B cell (primary cell): ENCODE results near the gene TBX10. TPM values are rescaled to one million over a fixed set of nuclear protein-coding genes. Genes with fewer than 3 reads are reported as not detected.

Experiments used
- ATAC-seq: fragments of 200-7000 bp; cut with Tn5 transposase; one replicate; pipeline ENCODE4 v1.10.0; 2021; ENCODE audit warnings: low read depth, mild to moderate bottlenecking, moderate number of reproducible peaks, moderate library complexity
- CTCF ChIA-PET: fragments of 350-600 bp; sonication (Branson Sonifier 250); formaldehyde crosslinking; loops from one replicate; lab custom pipeline; 2021; ENCODE audit warnings: antibody characterized with exemption, inconsistent platforms; lab: Charles Lee
- POLR2A ChIA-PET: fragments of 350-600 bp; sonication (Branson Sonifier 250); formaldehyde crosslinking; loops from one replicate; lab custom pipeline; 2021; ENCODE audit warnings: antibody characterized with exemption; lab: Charles Lee
- DNase-seq: peaks from one replicate; pipeline ENCODE4 v3.0.0; 2013
- H2AFZ ChIP-seq: 2 replicates; pipeline ENCODE4 v1.6.1; 2012; ENCODE audit warnings: mild to moderate bottlenecking, low read depth, low read length; ENCODE audit not compliant: insufficient read depth, poor library complexity, severe bottlenecking
- H3K27ac ChIP-seq, 2 donors: 1 replicate in 1 of 2; 2 replicates in 1 of 2; pipeline ENCODE4 v1.5.1; 2012 to 2013; ENCODE audit warnings: low read length in 2 of 2, mild to moderate bottlenecking in 2 of 2, moderate library complexity in 1 of 2
- H3K27me3 ChIP-seq, 4 experiments: fragments of 200-600 bp in 1 of 4; sonication (generic) in 1 of 4; replicated peaks in 1 of 4; 1 replicate in 2 of 4; 2 replicates in 2 of 4; pipeline versions ENCODE4 v1.6.1 to v1.7.0; 2013 to 2016; ENCODE audit warnings: low read length in 3 of 4, mild to moderate bottlenecking in 2 of 4, mixed read lengths in 1 of 4, moderate library complexity in 1 of 4; ENCODE audit not compliant: insufficient read depth in 4 of 4, control insufficient read depth in 3 of 4; ENCODE audit errors: control extremely low read depth in 1 of 4
- H3K36me3 ChIP-seq, 2 experiments: replicated peaks in 1 of 2; 1 replicate in 1 of 2; 2 replicates in 1 of 2; pipeline versions ENCODE4 v1.6.1 to v1.7.1; 2013; ENCODE audit warnings: low read length in 1 of 2; ENCODE audit not compliant: insufficient read depth in 2 of 2, control insufficient read depth in 1 of 2; ENCODE audit errors: control extremely low read depth in 1 of 2, extremely low read depth in 1 of 2
- H3K4me1 ChIP-seq, 2 donors: fragments of 200-600 bp in 1 of 2; sonication (generic) in 1 of 2; 1 replicate in 1 of 2; 2 replicates in 1 of 2; pipeline versions ENCODE4 v1.5.1 to v1.6.1; 2013 to 2017; ENCODE audit warnings: low read length in 2 of 2; ENCODE audit not compliant: control insufficient read depth in 2 of 2, insufficient read depth in 2 of 2
- H3K4me2 ChIP-seq: replicated peaks from 2 replicates; pipeline ENCODE3; 2012; ENCODE audit warnings: mild to moderate bottlenecking, low read depth, low read length; ENCODE audit not compliant: poor library complexity, severe bottlenecking
- H3K4me3 ChIP-seq, 5 experiments: fragments of 200-600 bp in 1 of 5; sonication (generic) in 1 of 5; 1 replicate in 3 of 5; 2 replicates in 2 of 5; pipeline versions ENCODE4 v1.5.1 to v1.7.0; 2011 to 2016; ENCODE audit warnings: low read length in 4 of 5, mild to moderate bottlenecking in 4 of 5, low read depth in 2 of 5, control low read depth in 1 of 5, moderate library complexity in 1 of 5; ENCODE audit not compliant: insufficient read depth in 1 of 5; ENCODE audit errors: control extremely low read depth in 1 of 5, extremely low read depth in 1 of 5
- H3K79me2 ChIP-seq: fragments of 200-600 bp; sonication (generic); one replicate; pipeline ENCODE4 v1.6.0; 2016; ENCODE audit warnings: low read length; ENCODE audit not compliant: control insufficient read depth, insufficient read depth
- H3K9ac ChIP-seq: fragments of 200-600 bp; sonication (generic); 2 replicates; pipeline ENCODE4 v1.6.1; 2017; ENCODE audit warnings: mild to moderate bottlenecking, low read length, moderate library complexity
- H3K9me3 ChIP-seq, 3 donors: one replicate each; pipeline versions ENCODE4 v1.6.1 to v1.7.1; 2013; ENCODE audit warnings: low read length in 2 of 3; ENCODE audit not compliant: control insufficient read depth in 2 of 3, insufficient read depth in 1 of 3; ENCODE audit errors: control extremely low read depth in 1 of 3
- H4K20me1 ChIP-seq: 2 replicates; pipeline ENCODE4 v1.6.0; 2012; ENCODE audit warnings: mild to moderate bottlenecking, low read length; ENCODE audit not compliant: insufficient read depth, control insufficient read depth, poor library complexity, severe bottlenecking
- H3K27ac Mint-ChIP-seq: one replicate; pipeline ENCODE4 v1.8.0; 2021; ENCODE audit warnings: mixed read lengths
- H3K27me3 Mint-ChIP-seq: one replicate; pipeline ENCODE4 v1.8.0; 2021; ENCODE audit warnings: mixed read lengths
- H3K4me1 Mint-ChIP-seq: one replicate; pipeline ENCODE4 v1.8.0; 2021; ENCODE audit warnings: mixed read lengths
- H3K4me3 Mint-ChIP-seq: one replicate; pipeline ENCODE4 v1.8.0; 2021; ENCODE audit warnings: mixed read lengths
- H3K9me3 Mint-ChIP-seq: one replicate; pipeline ENCODE4 v1.8.0; 2022; ENCODE audit warnings: mixed read lengths; ENCODE audit not compliant: insufficient read depth
- CTCF ChIP-seq: fragments of 200-600 bp; IDR thresholded peaks from one replicate; pipeline ENCODE4 v1.8.0; 2022; ENCODE audit warnings: antibody characterized with exemption, mild to moderate bottlenecking
- EZH2 ChIP-seq: IDR thresholded peaks from 2 replicates; pipeline ENCODE4 v1.6.1; 2012; ENCODE audit warnings: borderline replicate concordance, low read depth, mild to moderate bottlenecking, moderate library complexity, low read length; ENCODE audit not compliant: insufficient read depth, poor library complexity, severe bottlenecking
- WGBS: methylation state at CpG from one replicate; pipeline ENCODE4 v1.1.5; 2013; ENCODE audit warnings: missing lambda C conversion rate; ENCODE audit not compliant: insufficient coverage; 5-methylcytosine and 5-hydroxymethylcytosine counted together
- intact Hi-C: fragments of 100-400 bp; cut with micrococcal nuclease; formaldehyde crosslinking; loops from one replicate; pipeline ENCODE4 v1.10.0; 2022
- polyA plus RNA-seq: library from polyadenylated mRNA; depleted of rRNA; stranded (reverse); fragments of >200 nt; gene quantifications from 2 replicates; pipeline ENCODE4 v1.2.3, GENCODE V29; 2012
- total RNA-seq, 2 donors: library from RNA; stranded (reverse); fragments of 120-200 nt in 1 of 2; gene quantifications; 1 replicate in 1 of 2; 2 replicates in 1 of 2; pipeline versions ENCODE4 v1.2.3 to v1.2.4, GENCODE V29; 2013 to 2022

TBX10 gene
- total and polyA plus RNA-seq, 2 donors (not counting 1 experiment from before 2014, with no cell fraction given) = not detected

DNA sequence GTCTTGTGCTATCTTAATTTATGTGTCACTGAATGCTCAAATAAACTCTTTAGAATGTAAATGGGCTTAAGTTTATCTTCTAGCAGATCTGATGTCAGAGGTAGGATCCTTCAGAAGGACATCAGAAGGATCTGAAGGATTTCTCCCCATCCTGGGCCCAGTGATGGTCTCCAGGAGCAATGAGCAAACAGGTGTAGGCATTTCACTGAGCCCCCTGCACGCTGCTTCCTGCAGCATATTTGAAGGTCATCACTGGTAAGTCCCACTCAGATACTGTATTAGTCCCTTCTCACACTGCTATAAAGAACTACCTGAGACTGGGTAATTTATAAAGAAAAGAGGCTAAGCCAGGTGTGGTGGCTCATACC is 51.4 kb downstream of the TBX10 start:
- Histone ChIP-seq H4K20me1 (no peaks in the 10 kb centered on the region), H3K79me2 (no peaks in the 10 kb centered on the region), H3K36me3 (no peaks in the 10 kb centered on the region), H3K4me1 (peaks cover 65 to 71% of the 10 kb centered on the region in 2 donors), H3K27ac (peak overlapping the region; percentile 85 to 91), H3K4me2 (peak overlapping the region; percentile 94), H3K4me3 (peak overlapping the region in 1 of 5 experiments; percentile 18), H3K9me3 (peaks cover 0 to 7% (median 0%) of the 10 kb centered on the region in 3 donors), H3K9ac (peak overlapping the region; percentile 35), H3K27me3 (no peaks in the 10 kb centered on the region), H2AFZ (no peak overlapping the region)
- TF ChIP-seq EZH2 (no peak), CTCF (no peak)
- POLR2A ChIA-PET = interaction anchor here (0.7 to 1.3 kb wide), 5 partner anchors 20 to 235 kb away, joined by 3 to 10 read pairs (median 4); partner anchors contain the start of gene POLD4
- H3K4me1 Mint-ChIP-seq = peaks cover 64% of the 10 kb centered on the region
- ATAC-seq = peak; percentile 40
- no peaks in the 10 kb centered on the region for H3K27me3 Mint-ChIP-seq
- peak overlapping the region; percentile 81 for H3K4me3 Mint-ChIP-seq
- peaks cover 3% of the 10 kb centered on the region for H3K9me3 Mint-ChIP-seq
- peak overlapping the region; percentile 100 for H3K27ac Mint-ChIP-seq
- DNase-seq = peak; percentile 84
- intact Hi-C loops = loop anchor here (1.0 to 10.0 kb wide), 6 partner anchors 15 to 323 kb away; partner anchors contain the start of genes GRK2, NDUFV1, NUDT8 and PPP1CA
- CTCF ChIA-PET = interaction anchor here (0.6 to 2.9 kb wide), 8 partner anchors 9 to 60 kb away, joined by 3 to 13 read pairs (median 6); partner anchors contain the start of gene NUDT8
- no CpG with 5 or more reads among the region's 1 CpG for WGBS

GRCh38 chr11:67586568-67587250 is 52.9 kb downstream of the TBX10 start:
- WGBS = 93% methylated on average over 1 of the region's 5 CpGs

More at GRCh38 chr11:67586568-67587250, 52.9 kb downstream of the TBX10 start:
- DNase-seq (peak; percentile 64), ATAC-seq (peak; percentile 7)
- peak overlapping the region; percentile 100 for H3K27ac Mint-ChIP-seq
- TF ChIP-seq CTCF (no peak), EZH2 (no peak)
- H3K79me2 ChIP-seq = no peaks in the 10 kb centered on the region
- peak overlapping the region; percentile 85 to 91 for H3K27ac ChIP-seq
- H3K4me3 ChIP-seq = no peak overlapping the region
- H3K4me2 ChIP-seq = peak overlapping the region; percentile 94
- H2AFZ ChIP-seq = no peak overlapping the region
- H3K4me1 Mint-ChIP-seq = peaks cover 74% of the 10 kb centered on the region
- H3K9me3 Mint-ChIP-seq = peaks cover 3% of the 10 kb centered on the region
- H3K27me3 Mint-ChIP-seq = no peaks in the 10 kb centered on the region
- peaks cover 0 to 7% (median 0%) of the 10 kb centered on the region in 3 donors for H3K9me3 ChIP-seq
- no peaks in the 10 kb centered on the region for H4K20me1 ChIP-seq
- ChIA-PET CTCF (interaction anchor here (0.7 to 2.9 kb wide), 6 partner anchors 14 to 235 kb away, joined by 3 to 13 read pairs (median 6); partner anchors contain the start of gene NUDT8), POLR2A (interaction anchor here (0.6 to 1.3 kb wide), 4 partner anchors 43 to 1215 kb away, joined by 3 to 9 read pairs (median 4); partner anchors contain the start of genes NUDT8 and SLC29A2)
- no peaks in the 10 kb centered on the region for H3K36me3 ChIP-seq
- H3K9ac ChIP-seq = no peak overlapping the region
- no peaks in the 10 kb centered on the region for H3K27me3 ChIP-seq
- intact Hi-C loops = loop anchor here (10.0 kb wide), 2 partner anchors 182 to 322 kb away; partner anchors contain the start of genes GRK2, PPP1CA and TBC1D10C
- H3K4me3 Mint-ChIP-seq = peak overlapping the region; percentile 75
- H3K4me1 ChIP-seq = peaks cover 76 to 83% of the 10 kb centered on the region in 2 donors
